HG02852 (cell line): ENCODE results near the gene KRTAP5-1.

Experiments
- ATAC-seq: cut with Tn5 transposase; IDR thresholded peaks from one replicate; pipeline ENCODE4 v1.9.1; 2021; ENCODE audit warnings: mild to moderate bottlenecking, moderate library complexity; ENCODE audit not compliant: unreplicated experiment

KRTAP5-1 gene

DNA sequence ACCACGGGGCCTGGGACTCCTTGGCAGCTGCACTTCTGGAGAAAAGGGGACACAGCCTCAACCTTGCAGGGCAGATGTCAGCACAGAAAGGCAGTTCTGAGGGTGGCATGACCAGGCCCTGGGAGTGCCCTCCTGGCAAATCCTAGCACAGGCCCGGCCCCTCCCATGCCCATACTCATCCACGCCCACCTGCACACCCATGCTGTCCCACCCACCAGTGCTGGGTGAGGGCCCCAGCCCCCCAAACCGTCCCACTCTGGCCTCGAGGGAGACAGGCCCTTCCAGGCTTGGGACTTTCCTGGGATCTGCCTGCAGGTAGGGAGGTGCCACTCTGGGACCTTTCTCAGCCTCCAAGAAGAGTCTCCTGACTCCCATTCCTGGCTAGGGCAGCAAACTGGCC is 23.1 kb downstream of the KRTAP5-1 start:
- no peak for ATAC-seq

DNA sequence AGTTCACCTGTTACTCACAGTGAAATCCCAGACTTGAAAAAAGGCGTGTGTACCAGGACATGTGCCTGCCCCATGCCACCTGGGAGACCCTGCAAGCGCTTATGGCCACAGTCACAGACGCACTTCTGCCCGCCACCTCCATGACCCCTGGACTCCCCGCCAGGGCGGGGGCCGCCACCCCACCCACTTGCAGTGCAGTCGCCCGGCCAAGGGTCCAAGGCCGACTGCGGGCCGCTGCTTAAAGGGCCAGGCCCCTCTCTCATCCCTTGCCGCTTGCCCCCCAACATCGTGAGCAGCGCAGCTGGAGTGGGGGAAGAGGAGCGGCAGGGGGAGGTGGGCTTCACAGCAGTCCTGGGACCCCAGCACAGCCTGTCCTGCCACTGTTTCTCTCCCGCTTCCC is 23.8 kb downstream of the KRTAP5-1 start:
- no peak for ATAC-seq

DNA sequence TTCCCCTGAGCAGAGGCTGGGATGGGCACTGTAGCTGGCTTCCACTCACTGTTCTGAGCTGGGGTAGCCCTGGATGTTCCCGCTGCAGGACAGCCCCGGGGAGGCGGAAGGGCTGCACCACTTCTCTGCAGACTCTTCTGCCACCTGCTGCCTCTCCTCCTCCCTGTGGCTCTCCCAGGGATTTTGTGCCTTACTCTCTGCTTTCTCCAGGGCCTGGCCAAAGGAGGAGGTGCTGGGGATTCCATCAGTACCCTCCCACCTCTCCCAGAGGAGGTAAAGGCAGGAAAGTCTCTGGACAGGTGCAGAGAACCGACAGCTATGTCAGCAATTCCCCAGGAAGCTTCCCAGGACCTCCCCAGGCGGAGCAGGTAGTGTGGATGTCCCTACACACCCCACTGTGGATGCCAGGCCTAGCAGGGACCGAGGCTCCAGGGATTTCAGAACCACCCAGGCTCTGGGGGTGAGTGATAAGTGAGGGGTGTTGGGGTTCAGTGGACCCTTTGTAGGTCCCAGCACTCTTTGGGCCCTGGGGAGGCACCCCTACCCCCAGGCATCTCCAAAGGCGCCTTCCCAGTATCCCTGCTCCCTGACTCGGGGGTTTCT is 24.3 kb downstream of the KRTAP5-1 start:
- ATAC-seq = no peak

DNA sequence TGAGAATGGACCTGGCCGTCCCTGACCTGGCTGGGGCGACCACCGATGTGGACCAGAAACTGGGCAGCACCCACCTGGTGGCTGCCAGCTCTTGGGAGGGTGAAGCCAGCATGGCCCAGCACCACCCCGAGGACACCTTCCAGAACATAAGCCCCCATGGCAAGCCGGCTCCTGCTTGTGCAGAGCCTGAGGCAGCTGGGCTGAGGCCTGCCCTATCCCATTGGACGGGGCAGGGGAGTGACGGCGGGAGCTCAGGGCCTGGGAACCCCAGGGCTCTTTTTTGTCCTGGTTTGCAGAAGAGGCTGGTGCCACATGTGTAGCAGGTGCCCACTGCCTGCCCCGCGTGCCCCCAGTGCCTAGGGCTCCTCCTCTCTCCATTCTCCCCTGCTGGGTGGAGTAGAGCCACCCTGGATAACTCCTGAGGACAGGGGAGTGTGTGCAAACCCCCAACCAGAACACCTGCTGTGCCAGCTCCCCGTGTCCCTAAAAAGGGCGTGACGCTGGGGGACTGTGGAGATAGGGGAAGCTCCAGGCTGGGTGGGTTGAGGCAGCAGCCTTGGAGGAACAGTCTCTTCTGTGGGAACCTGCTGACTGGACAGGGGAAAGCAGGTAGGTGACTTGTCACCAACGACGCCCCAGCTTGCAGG is 25.0 kb downstream of the KRTAP5-1 start:
- no peak for ATAC-seq

DNA sequence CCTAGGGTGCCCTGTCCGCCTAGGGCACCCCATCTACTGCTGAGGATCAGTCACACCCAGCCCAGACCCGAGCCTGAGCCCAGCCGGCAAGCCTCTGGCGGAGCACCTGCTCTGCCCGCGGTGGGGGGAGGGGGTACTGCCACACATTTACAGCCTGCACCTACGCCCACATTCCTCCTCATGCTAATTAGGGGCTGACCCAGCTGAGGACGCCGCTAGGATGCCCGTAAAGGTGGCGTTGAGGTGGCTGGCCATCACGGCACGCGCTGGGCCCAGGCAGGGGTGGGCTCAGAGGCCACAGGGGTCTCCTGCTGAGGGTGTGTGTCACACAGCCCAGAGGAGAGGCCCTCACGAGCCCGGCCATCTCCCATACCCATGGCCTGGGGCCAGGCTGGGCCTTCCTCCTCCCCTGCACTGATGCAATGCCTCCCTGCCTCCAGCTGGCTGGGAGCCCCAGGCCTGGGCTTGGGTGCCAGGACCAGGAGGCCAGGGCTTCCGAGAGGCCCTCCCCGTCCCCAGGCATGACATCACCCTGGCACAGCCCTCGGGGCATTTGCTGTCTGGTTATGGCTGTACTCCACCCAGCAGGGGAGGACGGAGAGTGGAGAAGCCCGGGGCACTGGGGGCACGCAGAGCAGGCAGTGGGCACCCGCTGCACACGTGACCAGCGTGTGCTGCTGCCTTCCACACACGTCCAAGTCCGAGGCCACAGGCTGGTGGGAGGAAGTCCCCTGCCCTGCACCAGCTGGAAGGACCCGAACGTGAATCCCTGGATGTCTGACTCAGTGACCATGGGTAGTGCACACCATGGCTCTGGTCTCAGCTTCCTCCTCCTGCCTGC is 25.8 kb downstream of the KRTAP5-1 start:
- ATAC-seq = no peak

DNA sequence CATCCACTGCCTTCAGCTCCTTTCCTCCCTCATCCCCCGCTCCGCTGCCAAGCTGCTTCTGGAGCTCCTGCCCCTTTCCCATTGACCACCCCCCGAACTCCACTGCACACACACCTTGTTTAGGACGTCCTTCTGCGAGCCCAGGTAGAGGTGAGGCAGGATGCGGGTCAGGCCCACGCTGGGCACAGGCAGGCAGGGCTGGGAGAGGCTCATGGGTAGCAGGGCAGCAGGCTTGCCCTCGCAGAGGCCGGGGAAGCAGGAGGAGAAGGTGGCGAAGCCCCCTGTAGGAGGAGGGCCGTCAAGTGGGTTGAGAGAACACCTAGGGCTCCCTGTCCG is 26.3 kb downstream of the KRTAP5-1 start:
- ATAC-seq = no peak

DNA sequence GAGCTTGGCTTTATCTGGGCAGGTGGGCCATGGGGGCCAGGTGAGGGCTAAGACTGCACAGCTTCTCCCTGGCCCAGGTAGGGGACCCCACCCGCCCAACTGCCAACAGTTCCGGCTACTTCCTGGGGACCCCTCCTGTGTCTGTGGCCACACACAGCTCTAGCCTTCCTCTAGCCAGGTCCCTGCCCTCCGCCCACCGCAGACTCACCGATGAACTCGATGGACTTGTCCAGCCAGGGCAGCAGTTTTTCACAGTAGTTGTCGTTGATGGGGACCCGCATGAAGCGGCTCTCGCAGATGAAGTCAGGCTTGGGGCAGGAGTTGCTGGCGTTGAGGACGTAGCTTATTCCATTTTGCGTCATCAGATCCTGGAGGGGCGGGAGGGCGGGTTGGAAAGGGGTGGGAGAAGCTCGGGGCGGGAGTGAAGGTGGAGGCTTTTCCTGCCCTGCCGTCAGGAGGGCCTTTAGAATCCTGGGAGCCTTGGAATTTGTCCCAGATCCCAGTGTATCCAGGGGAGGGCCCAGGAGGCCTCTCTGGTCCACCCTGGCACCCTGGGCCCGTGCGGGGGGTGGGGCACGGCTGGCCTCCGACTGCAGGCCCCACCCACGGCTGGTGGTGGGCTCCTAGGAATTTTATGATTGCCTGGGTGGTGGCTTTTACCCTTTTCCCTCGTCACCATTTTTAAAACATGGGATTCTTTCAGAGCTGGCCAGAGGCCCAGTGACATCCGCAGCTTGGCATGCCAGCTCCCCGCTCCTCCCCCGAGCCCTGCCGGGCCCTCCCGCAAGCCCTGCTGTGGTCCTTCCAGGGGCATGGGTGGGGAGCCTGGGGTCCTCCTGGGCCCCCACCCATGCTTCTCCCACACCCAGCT is 26.9 kb downstream of the KRTAP5-1 start:
- no peak for ATAC-seq

DNA sequence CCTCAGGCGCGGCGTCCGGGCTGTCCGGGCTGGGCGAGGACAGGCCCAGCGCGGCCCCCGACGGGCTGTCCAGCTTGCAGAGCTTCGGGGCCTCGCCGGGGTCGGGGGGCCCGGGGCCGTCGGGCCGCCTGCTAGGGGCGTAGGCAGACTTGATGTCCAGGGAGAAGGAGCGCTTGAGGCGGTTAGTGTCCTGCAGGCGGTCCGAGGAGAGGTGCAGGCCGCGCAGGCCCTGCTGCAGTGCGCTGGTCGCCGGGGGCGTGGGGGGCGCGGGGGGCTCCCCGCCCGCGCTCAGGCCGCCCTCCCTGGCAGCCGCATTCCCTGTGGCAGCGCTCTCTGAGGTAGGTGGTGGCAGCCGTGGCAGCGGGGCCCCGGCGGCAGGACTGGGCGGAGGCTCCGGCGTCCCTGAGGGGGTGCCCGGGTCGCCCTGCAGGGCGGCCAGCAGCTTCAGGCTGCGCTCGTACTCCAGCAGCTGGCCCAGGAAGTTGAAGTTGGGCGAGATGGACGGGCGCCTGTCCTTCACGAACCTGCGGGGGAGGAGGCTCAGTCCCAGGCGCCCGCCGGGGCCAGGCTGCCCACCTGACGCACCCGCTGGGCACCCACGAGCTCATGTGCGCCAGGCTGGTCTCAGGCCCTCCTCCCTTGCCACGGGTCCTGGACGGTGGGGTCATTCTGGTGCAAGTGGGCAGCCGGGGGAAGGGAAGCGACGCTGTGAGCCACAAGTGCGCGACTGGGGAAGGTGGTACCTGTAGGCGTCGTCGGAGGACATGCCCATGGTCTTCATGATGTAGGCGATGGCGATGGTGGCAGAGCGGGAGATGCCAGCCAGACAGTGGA is 27.8 kb downstream of the KRTAP5-1 start:
- ATAC-seq = no peak

DNA sequence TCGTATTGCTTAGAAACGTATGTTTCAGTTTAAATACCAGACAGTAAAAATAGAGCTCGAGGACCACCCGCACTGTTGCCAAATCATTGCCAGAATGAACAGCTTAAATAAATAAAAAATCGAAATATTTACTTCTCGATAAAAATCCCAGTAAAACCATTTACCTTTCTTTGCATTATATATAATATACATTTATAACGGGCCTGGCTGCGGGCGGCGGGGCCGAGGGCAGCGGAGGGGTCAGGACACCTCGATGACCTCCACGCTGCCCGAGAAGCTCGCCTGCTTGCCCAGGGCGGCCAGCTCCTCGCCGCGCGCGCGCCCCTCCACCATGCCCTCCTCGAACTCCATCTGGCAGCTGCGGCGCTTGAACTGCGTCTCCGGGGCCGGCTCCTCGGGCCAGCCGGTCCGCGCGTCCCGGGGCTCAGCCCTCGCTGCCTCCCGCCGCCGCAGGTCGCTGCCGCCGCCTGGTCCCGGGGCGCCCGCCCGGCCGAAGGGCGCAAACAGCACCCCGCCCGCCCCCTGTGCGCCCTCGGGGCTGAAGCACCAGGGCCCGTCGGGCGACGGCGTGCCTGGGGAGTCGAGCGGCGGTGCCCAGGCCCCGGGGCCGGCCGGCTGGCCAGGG is 28.7 kb downstream of the KRTAP5-1 start:
- no peak for ATAC-seq

DNA sequence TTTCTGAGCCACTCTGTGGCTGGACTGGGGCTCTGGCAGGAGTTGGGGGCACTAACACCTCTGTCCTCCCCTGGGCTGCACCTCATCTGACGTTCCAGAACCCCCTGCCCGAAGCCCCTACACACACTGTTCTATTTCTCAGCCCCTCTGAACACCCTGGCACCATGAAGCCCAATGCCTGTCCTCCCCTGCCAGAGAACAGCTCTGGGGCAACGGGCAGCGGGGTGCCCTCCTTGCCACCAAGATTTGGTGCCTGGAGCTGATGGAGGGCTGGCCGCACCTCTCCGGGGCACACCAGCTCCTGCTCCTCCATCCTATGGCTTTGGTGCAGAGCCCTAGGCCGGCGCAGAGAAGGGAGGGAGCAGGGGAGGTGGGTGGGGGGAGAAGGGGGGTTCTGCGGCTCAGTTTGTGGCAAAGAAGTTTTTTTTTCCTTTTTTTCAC is 29.4 kb downstream of the KRTAP5-1 start:
- ATAC-seq = no peak

DNA sequence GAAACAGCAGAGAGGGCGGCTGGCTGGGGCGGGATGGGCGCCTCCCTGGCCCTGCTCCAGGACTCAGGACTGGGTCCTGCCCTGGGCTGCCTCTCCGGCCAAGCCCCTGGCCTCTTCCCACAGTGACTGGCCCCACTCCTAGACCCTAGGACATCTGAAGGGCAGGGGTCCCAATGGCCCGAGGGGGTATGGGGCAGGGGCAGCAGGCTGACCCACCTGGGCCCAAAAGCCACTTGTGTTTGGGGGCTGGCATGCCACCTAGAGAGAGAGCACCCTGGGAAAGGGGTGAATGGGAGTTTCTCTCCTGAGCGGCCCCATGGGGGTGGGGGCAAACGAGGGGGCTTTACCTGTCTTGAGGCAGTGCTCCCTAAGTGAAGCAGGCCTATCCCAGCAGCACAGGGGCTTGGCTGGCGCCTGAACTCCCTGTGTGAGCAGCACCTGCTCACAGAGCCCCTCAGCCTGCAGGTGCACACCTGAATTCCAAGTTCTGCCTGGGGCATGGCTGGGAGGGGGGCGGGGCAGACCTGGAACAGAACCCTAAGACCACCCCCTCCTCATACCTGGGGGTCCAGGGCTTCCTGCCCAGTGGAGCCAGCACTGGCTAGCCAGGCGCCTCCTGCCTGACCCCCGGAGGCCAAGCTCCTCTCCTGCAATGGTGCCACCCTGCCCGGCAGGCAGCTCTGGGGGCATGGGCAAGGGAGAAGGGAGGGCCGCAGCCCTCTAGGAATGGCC is 29.9 kb downstream of the KRTAP5-1 start:
- no peak for ATAC-seq

DNA sequence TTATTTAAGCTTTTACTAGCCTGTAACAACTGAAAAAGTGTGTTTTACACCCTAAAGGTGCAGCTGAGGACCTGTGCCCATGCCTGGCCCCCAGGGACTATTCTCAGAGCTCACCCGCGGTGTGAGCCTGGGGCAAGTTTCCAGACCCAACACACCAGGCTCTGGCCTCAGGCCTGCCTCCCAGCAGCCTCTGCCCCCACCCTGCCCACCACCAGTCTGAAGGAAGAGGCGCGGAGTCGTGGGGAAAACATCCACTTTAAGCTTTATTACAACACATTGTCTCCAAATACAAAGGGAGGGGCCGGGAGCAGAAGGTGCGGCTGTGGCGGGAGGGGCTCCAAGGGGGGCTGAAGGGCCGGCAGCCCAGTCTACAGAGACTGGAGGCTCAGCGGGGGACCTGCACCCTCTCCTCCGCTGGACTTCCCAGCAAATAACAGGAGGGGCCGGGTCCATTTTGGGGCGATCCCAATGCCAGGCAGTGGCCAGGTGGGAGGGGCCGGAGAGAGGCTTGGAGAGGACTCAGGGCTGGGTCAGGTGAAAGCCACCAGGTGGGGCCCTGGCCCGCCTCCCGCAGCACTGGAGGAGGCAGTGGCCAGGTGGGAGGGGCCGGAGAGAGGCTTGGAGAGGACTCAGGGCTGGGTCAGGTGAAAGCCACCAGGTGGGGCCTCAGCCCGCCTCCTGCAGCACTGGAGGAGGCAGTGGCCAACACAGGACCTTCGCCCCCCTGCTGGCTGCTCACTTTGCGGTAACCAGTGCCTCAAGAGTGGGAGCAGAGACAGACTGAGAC is 31.1 kb downstream of the KRTAP5-1 start:
- ATAC-seq = no peak

DNA sequence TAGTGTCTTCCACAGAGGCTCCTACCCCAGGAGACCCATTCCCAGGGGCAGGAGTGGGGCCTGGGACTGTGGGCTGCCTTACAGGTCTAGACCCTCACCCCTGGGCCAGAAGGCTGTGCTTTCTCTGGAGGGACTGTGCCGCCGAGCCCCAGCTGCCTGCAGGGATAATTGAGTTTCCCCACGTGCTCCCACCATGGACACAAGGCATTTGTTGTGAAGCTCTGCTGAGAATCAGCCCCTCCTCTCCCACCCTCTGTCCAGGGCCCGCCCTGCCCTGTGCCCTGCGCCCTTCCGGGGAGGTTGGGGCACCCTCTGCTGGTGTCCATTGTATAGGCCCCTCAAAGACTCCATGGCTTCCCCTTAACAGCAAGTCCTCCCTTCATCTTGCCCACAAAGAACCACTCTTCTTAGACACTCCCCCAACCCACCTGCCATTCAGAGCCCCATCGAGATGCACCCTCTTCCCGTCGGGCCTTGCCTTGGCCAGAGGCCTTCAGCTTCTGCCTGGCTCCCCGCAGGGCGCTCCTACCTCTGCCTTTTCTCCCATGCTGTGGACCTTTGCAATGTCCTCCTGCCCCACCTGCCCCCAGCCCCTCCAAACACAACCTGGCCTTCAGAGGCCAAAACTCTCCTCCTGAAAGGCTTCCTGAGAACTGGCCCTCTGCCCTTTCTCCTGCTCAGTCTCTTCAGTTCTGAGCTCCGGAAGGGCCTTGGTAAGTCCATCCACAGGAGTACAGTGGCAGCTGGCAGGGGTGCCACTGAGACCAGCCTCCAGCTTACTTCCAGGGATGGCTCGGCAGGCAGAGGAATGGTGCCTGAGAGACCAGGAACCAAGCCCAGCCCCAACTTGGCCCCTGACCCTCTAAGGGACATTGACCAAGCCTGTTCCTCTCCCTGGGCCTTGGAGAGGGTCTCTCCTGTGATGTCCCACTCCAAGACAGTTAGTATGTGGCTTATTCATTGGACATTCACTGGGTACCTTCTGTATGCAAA is 35.4 kb downstream of the KRTAP5-1 start:
- no peak for ATAC-seq

DNA sequence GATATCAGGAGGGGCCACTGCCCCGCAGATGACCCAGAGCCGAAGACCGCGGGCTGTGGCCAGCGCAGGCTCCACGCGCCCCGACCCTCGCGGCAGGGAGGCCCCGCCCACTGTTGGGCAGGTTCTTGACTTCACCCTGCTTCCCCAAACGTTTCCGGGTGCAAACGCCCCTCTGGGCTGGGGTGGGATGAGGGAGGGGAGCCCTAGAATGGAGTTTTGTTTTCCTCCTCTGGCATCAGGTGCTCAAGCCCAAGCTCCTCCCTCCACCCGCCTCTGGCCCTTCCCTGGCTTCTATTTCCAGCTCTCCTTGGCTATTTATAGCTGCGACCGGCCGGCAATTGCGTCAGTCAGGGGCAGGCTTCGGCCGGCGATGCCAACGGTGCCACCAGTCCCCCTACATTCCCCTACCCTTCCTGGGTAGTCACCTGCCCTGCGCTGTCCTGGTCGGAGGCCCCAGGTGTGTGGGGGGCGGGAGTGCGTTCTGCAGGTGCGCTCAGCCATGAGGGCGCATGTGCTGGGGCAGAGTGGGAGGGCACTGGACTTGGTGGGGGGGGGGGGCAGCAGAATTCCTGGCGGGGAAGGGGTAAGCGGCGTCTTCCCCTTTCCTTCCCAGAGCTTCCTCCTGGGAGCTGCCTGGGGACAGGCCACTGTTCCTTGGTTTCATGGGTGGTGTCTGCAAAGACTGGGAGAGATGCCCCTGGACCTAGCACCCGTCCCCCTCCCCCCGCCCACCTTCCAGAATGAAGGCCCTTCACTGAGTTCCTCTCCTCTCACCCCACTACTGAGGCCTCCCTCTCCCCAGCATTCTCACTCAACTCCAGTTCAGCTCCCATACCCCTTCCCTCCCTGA is 36.6 kb downstream of the KRTAP5-1 start:
- ATAC-seq = no peak

DNA sequence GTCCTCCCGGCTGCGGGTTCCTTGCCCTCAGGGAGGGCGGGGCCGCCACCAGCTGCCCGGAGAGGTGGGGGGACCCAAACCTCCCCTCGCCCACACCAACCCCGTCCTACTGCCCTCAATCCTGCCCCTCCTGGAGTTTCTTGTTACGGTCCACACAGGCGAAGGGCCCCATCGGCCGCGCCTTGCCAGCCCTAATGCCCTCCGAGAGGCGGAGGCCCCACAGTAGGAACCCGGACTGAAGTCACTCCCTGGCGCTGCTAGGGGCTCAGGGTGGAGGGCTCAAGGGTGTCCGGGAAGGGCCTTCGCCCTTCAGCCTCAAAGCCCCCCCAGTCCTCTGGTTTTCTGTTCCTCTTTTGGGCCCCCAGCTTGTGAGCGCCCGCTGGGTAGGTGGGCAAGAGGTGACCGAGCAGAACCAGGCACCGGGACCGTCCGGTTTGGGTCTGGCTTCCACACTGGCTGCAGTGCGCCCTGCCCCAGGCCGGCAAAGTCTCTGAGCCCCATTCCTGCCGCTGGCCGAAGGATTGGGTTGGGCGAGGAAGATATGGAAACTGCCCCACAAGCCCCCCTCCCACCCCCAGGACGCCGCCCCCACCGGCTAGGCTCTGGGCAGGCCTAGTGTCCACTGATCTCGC is 37.5 kb downstream of the KRTAP5-1 start:
- ATAC-seq = no peak
